Stimulated activated CD8-positive, alpha-beta memory T cell treated with anti-CD3 and anti-CD28 coated beads, Interleukin-15, amount 100 ng/mL, for 24 hours (primary cell): ENCODE measurements around the gene ZNF318.
"Not testable (repeated sequence)": the region's sequence is repeated elsewhere in the genome, so short reads cannot be mapped to it uniquely, and the experiment has no call there.

Experiments used
- DNase-seq: peaks from one replicate; pipeline ENCODE4 v3.0.0-alpha.2; 2020; ENCODE audit warnings: low read depth

The ZNF318 gene

GRCh38 chr6:43339168-43339567, 30.3 kb downstream of the ZNF318 start:
- DNase-seq = no peak

DNA sequence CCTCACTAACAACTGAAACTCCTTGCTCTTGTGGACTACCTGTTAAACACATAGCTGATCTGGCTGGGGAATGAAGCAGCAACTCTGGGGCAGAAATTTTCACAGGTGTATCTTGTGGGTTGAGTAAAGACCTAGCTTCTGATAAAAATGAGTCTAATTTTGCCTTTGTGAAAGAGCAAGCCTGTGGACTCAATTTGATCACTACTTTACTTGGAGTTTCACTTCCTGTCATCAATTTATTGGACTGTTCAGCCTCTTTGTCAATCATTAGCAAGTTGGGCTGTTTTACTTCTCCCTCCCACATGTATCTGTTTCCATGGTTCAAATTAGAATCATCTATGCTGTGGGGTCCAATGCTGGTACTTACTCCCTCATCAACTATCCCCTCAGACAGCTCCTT, 31.2 kb downstream of the ZNF318 start:
- DNase-seq = no peak

DNA sequence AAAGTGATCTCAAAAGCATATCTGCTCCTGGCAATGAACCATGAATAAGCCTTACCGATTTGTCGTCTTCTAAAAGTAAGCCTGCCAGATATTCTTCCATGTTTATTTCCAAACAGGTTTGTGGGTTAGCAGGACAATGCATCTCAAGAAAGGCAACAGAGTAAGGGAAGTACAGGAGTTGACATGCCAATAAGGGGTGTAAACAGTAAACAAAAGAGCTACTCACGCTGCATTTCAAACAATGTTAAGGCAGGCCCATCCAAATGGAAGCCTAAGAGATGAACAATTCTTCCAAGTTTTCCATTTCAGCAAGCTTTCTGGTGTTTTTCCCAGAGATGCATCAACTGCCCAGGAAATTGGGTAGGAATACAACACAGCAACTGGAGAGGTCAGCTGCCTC, 33.1 kb downstream of the ZNF318 start:
- no peak for DNase-seq

GRCh38 chr6:43335469-43335868, 34.0 kb downstream of the ZNF318 start:
- no peak for DNase-seq

GRCh38 chr6:43334466-43335095, 34.9 kb downstream of the ZNF318 start:
- DNase-seq = no peak

- DNase-seq = no peak
Measured at GRCh38 chr6:43331891-43332290, 37.6 kb downstream of the ZNF318 start.

GRCh38 chr6:43331470-43331869, 38.0 kb downstream of the ZNF318 start:
- no peak for DNase-seq

DNA sequence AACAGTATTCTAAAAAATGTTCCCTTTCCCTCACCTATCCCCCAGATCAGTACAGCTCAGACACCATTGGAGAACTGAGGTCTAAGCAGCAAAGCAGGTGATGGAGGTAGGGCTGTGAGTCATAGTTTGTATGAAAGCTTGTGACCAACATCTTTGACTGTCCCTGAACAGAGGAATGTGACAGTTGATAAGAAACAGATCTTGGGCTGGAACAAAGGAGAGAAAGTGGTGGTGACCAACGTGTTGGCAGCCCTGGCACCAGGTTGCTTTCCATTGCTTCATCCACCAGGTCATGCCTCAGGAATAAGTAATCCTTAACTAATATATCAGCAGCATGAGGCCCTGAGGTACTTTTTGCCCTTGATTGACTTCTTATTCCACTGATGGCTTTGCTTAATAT, 40.9 kb downstream of the ZNF318 start:
- no peak for DNase-seq

GRCh38 chr6:43325876-43326275, 43.6 kb downstream of the ZNF318 start:
- no peak for DNase-seq

- no peak for DNase-seq
Measured at GRCh38 chr6:43318011-43318410, 51.4 kb downstream of the ZNF318 start.

- no peak for DNase-seq
Measured at GRCh38 chr6:43313813-43314212, 55.6 kb downstream of the ZNF318 start.

DNA sequence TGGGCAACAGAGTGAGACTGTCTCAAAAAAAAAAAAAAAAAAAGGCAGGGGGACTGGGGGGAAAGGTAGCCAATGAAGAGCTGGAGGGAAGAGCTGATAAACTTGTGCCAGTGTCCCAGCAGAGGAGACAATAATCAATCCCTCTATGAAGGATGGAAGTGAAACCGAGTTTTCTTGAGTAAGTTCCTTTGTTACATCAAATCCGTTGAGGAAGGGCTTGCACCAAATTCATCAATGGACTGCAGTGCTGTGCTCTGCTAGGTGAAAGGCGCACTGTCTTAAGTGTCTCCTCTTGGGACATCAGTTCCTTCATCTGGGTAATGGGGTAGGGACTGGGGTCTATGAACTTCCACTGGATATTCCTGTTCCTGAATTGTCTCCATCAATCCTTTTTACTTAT, 57.8 kb downstream of the ZNF318 start:
- DNase-seq = no peak

- no peak for DNase-seq
Measured at GRCh38 chr6:43310624-43311023, 58.8 kb downstream of the ZNF318 start.

DNA sequence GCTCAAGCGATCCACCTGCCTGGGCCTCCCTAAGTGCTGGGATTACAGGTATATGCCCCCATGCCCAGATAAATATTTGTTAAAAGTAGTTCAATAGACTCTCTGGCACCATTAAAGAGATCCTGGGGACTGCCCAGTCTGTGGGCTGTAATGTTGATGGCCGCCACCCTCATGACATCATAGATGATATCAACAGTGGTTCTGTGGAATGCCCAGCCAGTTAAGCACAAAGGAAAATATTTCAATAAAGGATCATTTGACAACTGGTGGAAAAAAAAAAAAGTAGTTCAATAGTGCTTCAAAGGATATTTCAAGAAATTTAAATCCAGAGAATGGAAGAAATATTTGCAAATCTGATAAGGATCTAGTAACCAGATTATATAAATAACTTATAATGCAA, 59.3 kb downstream of the ZNF318 start:
- no peak for DNase-seq

DNA sequence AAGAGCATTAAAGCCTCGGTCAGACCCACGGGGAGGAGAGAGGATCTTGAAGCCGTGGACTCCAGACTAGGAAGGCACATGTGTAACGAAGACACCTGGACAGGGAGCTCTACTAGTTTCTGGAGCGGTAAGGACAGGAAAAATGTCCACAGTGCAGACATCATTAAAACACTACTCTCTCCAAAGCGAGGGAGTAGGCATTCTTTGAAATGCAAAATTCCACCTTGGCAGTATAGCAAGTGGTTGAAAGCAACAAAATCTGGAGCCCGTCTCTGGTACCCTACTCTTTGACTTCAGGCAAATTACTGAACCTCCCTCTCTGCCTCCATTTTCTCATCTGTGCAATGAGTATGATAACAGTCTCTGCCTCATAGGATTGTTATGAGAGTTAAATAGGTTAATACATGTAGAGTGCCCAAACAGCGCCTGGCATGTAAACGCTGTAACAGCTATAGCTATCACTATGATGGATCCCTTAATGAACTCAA, 60.4 kb downstream of the ZNF318 start:
- no peak for DNase-seq

- DNase-seq = no peak
Measured at GRCh38 chr6:43308101-43308989, 61.1 kb downstream of the ZNF318 start, which contains the start of gene CRIP3. Gene CRIP3, minus strand, starts transcription at chr6:43308826. Its CDS starts 34 bp downstream, at chr6:43308792.

- DNase-seq = no peak
Measured at GRCh38 chr6:43307451-43308100, 61.9 kb downstream of the ZNF318 start.

DNA sequence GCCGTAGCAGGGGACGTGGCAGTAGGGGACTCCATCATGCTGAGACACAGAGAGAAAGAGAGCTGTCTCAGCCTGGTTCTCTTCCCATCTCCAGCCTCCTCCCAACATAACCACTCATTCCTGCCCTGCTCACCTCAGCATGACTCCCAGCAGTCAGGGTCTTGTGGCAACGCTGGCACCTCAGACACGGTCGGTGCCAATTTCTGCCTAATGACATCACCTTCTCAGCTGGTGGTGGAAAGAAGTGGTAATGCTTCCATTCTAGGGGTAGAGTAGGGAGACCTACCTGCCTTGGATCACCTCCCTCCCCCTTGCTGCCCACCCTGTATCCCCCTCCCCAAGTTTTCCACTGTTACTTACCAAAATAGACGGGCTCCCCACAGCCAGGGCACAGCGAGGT, 63.4 kb downstream of the ZNF318 start:
- no peak for DNase-seq

DNA sequence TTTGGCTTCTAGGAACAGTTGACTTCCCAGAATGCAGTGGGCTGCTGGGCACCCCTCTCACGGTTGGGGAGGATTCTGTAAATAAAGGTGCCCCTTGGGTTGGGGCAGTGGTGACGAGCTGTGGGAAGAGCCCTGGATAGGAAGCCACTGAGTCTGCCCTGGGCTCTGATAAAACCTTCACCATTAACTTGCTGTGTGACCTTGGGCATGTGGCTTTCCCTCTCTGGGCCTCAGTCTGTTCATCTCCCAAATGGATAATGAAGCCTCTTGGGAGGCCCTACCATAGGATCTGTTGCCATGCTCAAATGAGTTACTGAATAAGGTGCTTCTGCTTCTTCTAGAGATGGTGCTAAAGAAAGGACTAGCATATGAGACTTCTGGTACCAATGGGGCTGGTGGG, 64.6 kb downstream of the ZNF318 start:
- DNase-seq = no peak

DNA sequence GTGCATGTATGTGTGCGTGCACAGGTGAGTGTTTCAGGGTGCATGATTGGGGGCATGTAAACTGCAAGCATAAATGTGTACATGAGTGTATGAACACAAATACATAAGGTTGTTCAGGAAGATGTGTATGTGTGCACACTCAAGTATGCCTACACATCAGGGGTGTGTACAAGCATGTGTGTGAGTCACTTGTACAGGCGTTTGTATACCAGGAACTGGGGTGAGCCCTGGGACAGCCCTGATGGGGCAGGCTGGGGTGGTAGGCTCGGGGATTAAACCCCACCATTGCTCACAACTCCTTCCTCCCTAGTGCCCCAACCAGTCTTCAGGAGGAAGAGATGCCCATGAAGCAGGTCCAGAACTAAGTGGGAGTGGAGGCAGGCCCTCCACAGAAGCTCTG, 65.1 kb downstream of the ZNF318 start:
- no peak for DNase-seq

DNA sequence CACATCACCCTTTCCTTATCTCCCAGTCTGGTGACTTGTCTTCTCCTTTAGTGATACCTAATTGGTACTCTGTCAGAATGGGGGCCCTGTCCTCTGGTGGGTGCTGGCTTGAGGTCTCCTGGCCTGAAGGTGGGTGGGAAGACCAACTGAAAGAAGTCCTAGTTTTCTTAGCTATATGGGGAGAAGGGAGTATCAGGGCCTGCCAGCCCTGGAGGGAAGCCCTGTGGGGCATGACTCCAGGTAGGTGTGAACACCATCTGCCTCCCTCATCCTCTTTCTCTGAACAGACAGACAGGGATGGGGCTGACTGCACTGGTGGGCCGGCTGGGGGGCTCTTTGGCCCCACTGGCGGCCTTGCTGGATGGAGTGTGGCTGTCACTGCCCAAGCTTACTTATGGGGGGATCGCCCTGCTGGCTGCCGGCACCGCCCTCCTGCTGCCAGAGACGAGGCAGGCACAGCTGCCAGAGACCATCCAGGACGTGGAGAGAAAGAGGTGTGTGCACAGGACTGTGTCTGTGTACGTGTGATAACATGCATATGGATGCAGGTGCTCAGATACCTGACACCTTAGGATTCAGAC, 65.6 kb downstream of the ZNF318 start:
- no peak for DNase-seq

DNA sequence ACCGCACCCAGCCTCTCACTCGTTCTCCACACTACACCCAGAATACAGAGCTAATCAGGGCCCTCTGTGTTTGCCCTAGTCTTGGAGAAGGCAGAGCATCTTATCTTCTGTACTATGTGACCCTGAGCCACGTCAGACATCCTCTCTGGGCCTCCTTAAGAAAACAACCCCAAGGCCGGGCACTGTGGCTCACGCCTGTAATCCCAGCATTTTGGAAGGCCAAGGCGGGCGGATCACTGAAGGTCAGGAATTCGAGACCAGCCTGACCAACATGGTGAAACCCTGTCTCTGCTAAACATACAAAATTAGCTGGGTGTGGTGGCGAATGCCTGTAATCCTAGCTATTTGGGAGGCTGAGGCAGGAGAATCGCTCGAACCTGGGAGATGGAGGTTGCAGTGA, 66.4 kb downstream of the ZNF318 start:
- DNase-seq = not testable (repeated sequence)
